Heart right ventricle (tissue), 16 donors: ENCODE measurements around the gene MAFG. TPM values are rescaled to one million over a fixed set of nuclear protein-coding genes. Genes with fewer than 3 reads are reported as not detected.
A peak's percentile ranks its signal among the peaks of the same experiment; 100 is the strongest.

Source experiments
- ATAC-seq, 8 donors: fragments of 200-7000 bp; cut with Tn5 transposase; one replicate each; pipeline ENCODE4 v1.9.1; 2020; ENCODE audit warnings: mild to moderate bottlenecking in 8 of 8, moderate library complexity in 8 of 8, moderate number of reproducible peaks in 1 of 8
- DNase-seq, 2 donors: peaks; one replicate each; pipeline ENCODE4 v3.0.0-alpha.2; 2020
- H3K27ac ChIP-seq, 10 donors: fragments of 200-600 bp; sonication (generic) in 2 of 10; one replicate each; pipeline versions ENCODE4 v1.5.0 to v1.8.0; 2020 to 2022; ENCODE audit warnings: mild to moderate bottlenecking in 3 of 10
- H3K27me3 ChIP-seq, 7 donors: fragments of 200-600 bp; one replicate each; pipeline ENCODE4 v1.8.0; 2021 to 2022; ENCODE audit warnings: mild to moderate bottlenecking in 2 of 7
- H3K36me3 ChIP-seq, 9 donors: fragments of 200-600 bp; sonication (generic) in 1 of 9; one replicate each; pipeline versions ENCODE4 v1.5.0 to v1.8.0; 2020 to 2022; ENCODE audit warnings: mild to moderate bottlenecking in 2 of 9
- H3K4me1 ChIP-seq, 9 donors: fragments of 200-600 bp; sonication (generic) in 1 of 9; one replicate each; pipeline versions ENCODE4 v1.5.0 to v1.8.0; 2020 to 2022; ENCODE audit warnings: mild to moderate bottlenecking in 4 of 9
- H3K4me3 ChIP-seq, 10 donors: fragments of 200-600 bp; sonication (generic) in 2 of 10; one replicate each; pipeline versions ENCODE4 v1.5.0 to v1.8.0; 2020 to 2022; ENCODE audit warnings: mild to moderate bottlenecking in 7 of 10, moderate library complexity in 2 of 10
- H3K9me3 ChIP-seq, 11 donors: fragments of 200-600 bp in 10 of 11; sonication (generic) in 2 of 11; one replicate each; pipeline versions ENCODE4 v1.5.0 to v1.8.0; 2013 to 2022; ENCODE audit warnings: mild to moderate bottlenecking in 2 of 11, control low read depth in 1 of 11, moderate library complexity in 1 of 11
- WGBS, 2 donors: extraction: QIAGEN DNeasy Blood & Tissue Kit; methylation state at CpG; one replicate each; pipeline ENCODE4 v1.1.7; 2013; ENCODE audit warnings: inconsistent platforms in 1 of 2; 5-methylcytosine and 5-hydroxymethylcytosine counted together
- intact Hi-C, 10 donors: fragments of 100-400 bp; cut with DNase I; formaldehyde crosslinking; loops; one replicate each; pipeline versions ENCODE4 v1.11.1 to v1.14.2; 2022
- polyA plus RNA-seq, 2 donors: library from polyadenylated mRNA; stranded (reverse); fragments of 200-250 nt; gene quantifications; one replicate each; pipeline ENCODE4 v1.2.3, GENCODE V29; 2013
- total RNA-seq, 10 donors: library from RNA; stranded (reverse); fragmentation: NEBNext Ultra II Directional in 3 of 10; extraction: Animal tissue kit (Norgen Biotek cat#: 25700) in 3 of 10; gene quantifications; one replicate each; pipeline versions ENCODE4 v1.2.1 to v1.2.4, GENCODE V29; 2021 to 2023
- TF ChIP-seq, protein P1 (sequence below), 9 donors: fragments of 200-600 bp; sonication (generic) in 2 of 9; IDR thresholded peaks; one replicate each; pipeline versions ENCODE4 v1.5.0 to v1.8.0; 2021 to 2022; ENCODE audit warnings: antibody characterized with exemption in 9 of 9, mild to moderate bottlenecking in 5 of 9, moderate library complexity in 1 of 9
- donor health status: Arrhythmogenic right ventricular cardiomyopathy.
- donor health status: ischemic (EF 13 %, LVEDD 7.1; RV severe dilation, severe dysfunction).
- donor health status: healthy with polysubstance abuse.
- donor health status: DM: no; HTN: yes; CAD: no.
- donor health status: DM: no; HTN: no; CAD: no.
- donor health status: ischemic (EF 25% LVEDD 6.9; RV normal size, moderate dysfunction).
- donor health status: ischemic (EF 25% LVEDD 5.7; RV mildly dilated, moderate dysfunction).
- donor health status: healthy.
- donor health status: DM: yes; HTN: yes; CAD: no.
- donor health status: Ischemic cardiomyopathy.
- donor health status: ischemic (EF 35%, LVEDD 5.7; RV mildly dilated, moderate dysfunction).
- donor health status: nonischemic (EF 11% LVEDD 7.7; RV severe dilation, severe dysfunction).
- donor health status: DM: yes; HTN: yes; CAD: no.
- donor health status: PGD.
- donor health status: ischemic (EF 29% LVEDD 5.4; RV normal size, mild dysfunction).
- donor health status: nonischemic (EF 23%, LVEDD 6.1; RV moderate dilation, normal function).

Gene MAFG
- total and polyA plus RNA-seq, 12 donors = 10.5 to 30.9 (median 15.7) TPM

DNA sequence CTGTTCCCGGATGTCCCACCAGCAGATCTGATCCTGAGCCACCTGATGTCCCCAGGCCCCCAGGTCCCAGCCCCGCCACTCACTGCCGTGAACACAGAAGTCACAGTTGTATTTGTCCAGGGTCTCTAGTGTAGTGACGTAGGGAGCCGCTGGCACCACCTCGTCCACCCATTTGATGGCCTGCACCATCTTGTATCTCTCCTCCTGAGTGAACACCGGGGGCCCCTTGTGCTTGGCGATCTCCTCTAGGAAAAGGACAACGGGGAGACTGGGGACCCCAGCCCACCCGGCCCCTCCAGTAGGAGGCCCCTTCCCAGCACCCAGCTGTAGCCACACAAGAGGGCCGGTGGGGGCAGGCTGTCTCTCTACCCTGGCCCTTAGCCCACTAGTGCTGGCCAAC is 18.7 kb downstream of the MAFG start:
- WGBS, 2 donors = 94% methylated on average over 11 of the region's 11 CpGs
- H3K27me3 ChIP-seq = no peaks in the 10 kb centered on the region
- no peak overlapping the region for H3K27ac ChIP-seq
- H3K4me3 ChIP-seq = no peak overlapping the region
- ATAC-seq (no peak), DNase-seq (peak in 1 of 2 donors; percentile 7)
- peaks cover 10 to 22% (median 17%) of the 10 kb centered on the region in 9 donors for H3K4me1 ChIP-seq
- no peaks in the 10 kb centered on the region for H3K9me3 ChIP-seq
- intact Hi-C loops = loop anchor here in 1 of 10 donors (5.0 kb wide), 1 partner anchor 759 kb away; no protein-coding TSS in a partner anchor
- TF ChIP-seq, protein P1, sequence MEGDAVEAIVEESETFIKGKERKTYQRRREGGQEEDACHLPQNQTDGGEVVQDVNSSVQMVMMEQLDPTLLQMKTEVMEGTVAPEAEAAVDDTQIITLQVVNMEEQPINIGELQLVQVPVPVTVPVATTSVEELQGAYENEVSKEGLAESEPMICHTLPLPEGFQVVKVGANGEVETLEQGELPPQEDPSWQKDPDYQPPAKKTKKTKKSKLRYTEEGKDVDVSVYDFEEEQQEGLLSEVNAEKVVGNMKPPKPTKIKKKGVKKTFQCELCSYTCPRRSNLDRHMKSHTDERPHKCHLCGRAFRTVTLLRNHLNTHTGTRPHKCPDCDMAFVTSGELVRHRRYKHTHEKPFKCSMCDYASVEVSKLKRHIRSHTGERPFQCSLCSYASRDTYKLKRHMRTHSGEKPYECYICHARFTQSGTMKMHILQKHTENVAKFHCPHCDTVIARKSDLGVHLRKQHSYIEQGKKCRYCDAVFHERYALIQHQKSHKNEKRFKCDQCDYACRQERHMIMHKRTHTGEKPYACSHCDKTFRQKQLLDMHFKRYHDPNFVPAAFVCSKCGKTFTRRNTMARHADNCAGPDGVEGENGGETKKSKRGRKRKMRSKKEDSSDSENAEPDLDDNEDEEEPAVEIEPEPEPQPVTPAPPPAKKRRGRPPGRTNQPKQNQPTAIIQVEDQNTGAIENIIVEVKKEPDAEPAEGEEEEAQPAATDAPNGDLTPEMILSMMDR (IDR thresholded peaks at IDR 0.05) = no peak
- H3K36me3 ChIP-seq = peaks cover 0 to 62% (median 20%) of the 10 kb centered on the region in 9 donors

DNA sequence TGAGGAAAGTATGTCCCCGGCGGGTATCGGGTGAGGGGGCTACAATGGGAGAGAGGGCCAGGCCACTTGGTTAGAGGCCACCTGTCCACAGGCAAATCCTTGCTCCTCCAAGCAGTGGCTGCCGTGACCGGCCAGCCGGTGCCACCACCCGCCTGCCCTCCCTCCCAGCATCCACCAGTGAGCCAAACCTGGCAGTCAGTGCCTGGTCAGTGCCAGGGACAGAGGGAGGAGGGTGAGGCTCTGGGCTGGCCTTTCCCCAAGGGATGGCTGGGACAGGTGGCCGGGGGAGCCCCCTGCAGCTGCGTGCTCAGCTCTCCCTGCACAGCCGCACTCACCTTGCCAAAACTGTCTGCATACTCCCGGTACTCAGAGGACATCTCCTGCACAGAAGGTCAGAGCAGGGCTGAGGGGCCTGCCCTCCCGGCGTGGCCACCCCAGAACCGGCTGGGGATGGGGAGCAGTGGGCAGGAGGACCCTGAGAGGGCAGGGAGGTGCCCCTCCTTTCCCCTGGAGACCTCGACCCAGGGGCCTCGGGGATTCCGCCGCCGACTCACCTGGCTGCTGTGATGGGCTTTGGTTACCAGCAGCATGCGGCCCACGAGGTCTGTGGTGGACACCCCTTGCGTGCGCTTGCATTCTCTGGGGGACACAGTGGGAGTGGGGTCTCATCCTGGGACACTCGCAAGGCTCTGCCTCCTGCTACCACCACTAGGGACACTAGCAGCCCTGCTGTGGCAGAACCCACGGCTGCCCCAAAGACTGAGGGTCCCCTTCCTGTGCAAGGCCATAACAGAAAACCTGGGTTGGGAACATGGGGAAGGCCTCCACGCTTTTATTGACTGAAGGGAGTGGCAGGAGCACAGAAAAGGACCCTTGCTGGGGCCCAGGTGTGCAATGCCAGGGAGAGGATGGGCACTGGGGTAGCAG is 20.1 kb downstream of the MAFG start:
- peaks cover 10 to 24% (median 22%) of the 10 kb centered on the region in 9 donors for H3K4me1 ChIP-seq
- H3K9me3 ChIP-seq = no peaks in the 10 kb centered on the region
- peaks cover 0 to 50% (median 7%) of the 10 kb centered on the region in 9 donors for H3K36me3 ChIP-seq
- ATAC-seq (no peak), DNase-seq (no peak)
- TF ChIP-seq, protein P1 (IDR thresholded peaks at IDR 0.05) = no peak
- H3K27ac ChIP-seq = no peak overlapping the region
- 93 to 95% methylated on average over 25 to 26 of the region's 26 CpGs for WGBS, 2 donors
- intact Hi-C loops = loop anchor here in 1 of 10 donors (5.0 kb wide), 1 partner anchor 760 kb away; no protein-coding TSS in a partner anchor
- H3K27me3 ChIP-seq = peaks cover 0 to 9% (median 0%) of the 10 kb centered on the region in 7 donors
- no peak overlapping the region for H3K4me3 ChIP-seq

DNA sequence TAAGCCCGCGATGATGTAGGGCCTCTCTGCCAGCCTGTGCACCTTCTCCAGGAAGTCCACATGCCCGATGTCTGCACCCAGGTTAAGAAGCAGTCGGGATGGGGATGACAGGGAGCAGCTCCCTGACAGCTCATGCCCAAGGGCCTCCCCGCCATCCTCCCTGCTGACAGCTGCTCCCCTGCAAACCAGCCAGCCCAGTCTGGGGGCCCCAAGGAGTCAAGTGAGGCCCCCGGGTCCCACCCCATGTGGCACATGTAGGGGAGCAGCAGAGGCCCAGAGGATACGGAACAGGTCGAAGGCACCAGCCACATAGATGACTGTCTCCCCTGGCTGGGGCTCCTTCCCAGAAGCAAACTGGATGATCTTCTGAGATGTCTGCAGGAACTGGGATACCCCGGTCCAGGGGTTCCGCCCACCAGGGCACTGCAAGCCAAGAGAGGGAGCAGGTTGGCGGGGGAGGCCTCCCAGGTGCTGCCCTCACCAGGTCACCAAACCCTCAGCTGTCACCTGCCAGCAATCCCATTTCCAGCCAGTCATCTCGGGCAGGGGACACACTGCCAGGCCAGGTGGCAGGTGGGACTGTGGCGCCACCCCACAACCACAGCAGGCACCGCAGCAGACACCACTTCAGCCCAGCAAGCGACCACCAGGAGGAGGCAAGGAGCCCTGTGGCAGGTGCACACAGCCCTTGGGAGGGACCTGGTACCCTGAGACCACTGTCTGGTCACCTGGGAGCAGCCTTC is 20.9 kb downstream of the MAFG start:
- intact Hi-C loops = loop anchor here in 1 of 10 donors (5.0 kb wide), 1 partner anchor 761 kb away; no protein-coding TSS in a partner anchor
- Histone ChIP-seq H3K27me3 (peaks cover 0 to 17% (median 0%) of the 10 kb centered on the region in 7 donors), H3K27ac (no peak overlapping the region), H3K36me3 (peaks cover 0 to 45% (median 3%) of the 10 kb centered on the region in 9 donors), H3K4me3 (no peak overlapping the region), H3K9me3 (no peaks in the 10 kb centered on the region), H3K4me1 (peaks cover 13 to 26% (median 23%) of the 10 kb centered on the region in 9 donors)
- TF ChIP-seq, protein P1 (IDR thresholded peaks at IDR 0.05) = no peak
- 91 to 94% methylated on average over 15 of the region's 15 CpGs for WGBS, 2 donors
- no peak for ATAC-seq
- peak; percentile 3 to 14 for DNase-seq

DNA sequence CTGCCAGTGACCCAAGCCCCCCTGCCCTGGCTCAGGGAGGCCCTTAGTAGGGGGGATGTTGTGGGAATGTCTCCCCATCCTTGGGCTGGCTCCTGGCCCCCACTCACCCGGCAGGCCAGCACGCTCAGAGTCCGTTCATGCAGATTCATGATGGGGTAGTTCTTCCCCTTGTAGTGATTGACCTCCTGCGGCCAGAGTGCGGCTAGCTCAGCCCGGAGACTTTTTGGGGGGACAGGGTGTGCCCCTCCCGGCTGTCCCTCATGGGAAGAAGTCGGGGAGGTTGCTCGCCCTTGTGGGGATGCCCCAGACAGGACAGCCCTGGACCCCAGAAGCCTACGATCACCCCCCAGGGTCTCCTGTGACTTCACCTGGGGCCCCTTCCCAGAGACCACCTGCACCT is 21.5 kb downstream of the MAFG start:
- Histone ChIP-seq H3K27me3 (peaks cover 0 to 24% (median 0%) of the 10 kb centered on the region in 7 donors), H3K27ac (no peak overlapping the region), H3K4me3 (no peak overlapping the region), H3K9me3 (no peaks in the 10 kb centered on the region), H3K36me3 (peaks cover 0 to 45% (median 3%) of the 10 kb centered on the region in 9 donors), H3K4me1 (peaks cover 13 to 29% (median 24%) of the 10 kb centered on the region in 9 donors)
- intact Hi-C loops = loop anchor here in 1 of 10 donors (5.0 kb wide), 1 partner anchor 761 kb away; no protein-coding TSS in a partner anchor
- DNase-seq (no peak), ATAC-seq (no peak)
- 92 to 96% methylated on average over 10 of the region's 10 CpGs for WGBS, 2 donors
- TF ChIP-seq, protein P1 (IDR thresholded peaks at IDR 0.05) = no peak
